Testis (tissue), 3 donors: Measurements from ENCODE around the gene RALB. TPM values are rescaled to one million over a fixed set of nuclear protein-coding genes. Genes with fewer than 3 reads are reported as not detected.
A peak's percentile ranks its signal among the peaks of the same experiment; 100 is the strongest.

Experiments
- DNase-seq: peaks from one replicate; pipeline ENCODE4 v3.0.0-alpha.2; 2019
- H3K27ac ChIP-seq, 2 donors: fragments of 200-600 bp; sonication (generic); one replicate each; pipeline ENCODE4 v1.5.1; 2019
- H3K27me3 ChIP-seq: fragments of 200-600 bp; sonication (generic); one replicate; pipeline ENCODE4 v1.5.1; 2019
- H3K36me3 ChIP-seq: fragments of 200-600 bp; sonication (generic); one replicate; pipeline ENCODE4 v1.5.1; 2017; ENCODE audit warnings: low read depth; ENCODE audit errors: missing control alignments
- H3K4me1 ChIP-seq: fragments of 200-600 bp; sonication (generic); one replicate; pipeline ENCODE4 v1.5.1; 2019
- H3K4me3 ChIP-seq, 2 donors: fragments of 200-600 bp; sonication (generic); one replicate each; pipeline ENCODE4 v1.5.1; 2017 to 2019
- H3K9me3 ChIP-seq: fragments of 200-600 bp; sonication (generic); one replicate; pipeline ENCODE4 v1.5.1; 2017
- CTCF ChIP-seq, 3 experiments: fragments of 450-650 bp in 2 of 3; fragments of 200-600 bp in 1 of 3; sonication (generic) in 1 of 3; IDR thresholded peaks; one replicate each; pipeline ENCODE4 v1.5.1; 2016 to 2019; ENCODE audit warnings: antibody characterized with exemption in 3 of 3, mild to moderate bottlenecking in 2 of 3, moderate library complexity in 1 of 3
- POLR2A ChIP-seq: fragments of 450-650 bp; IDR thresholded peaks from one replicate; pipeline ENCODE4 v1.6.1; 2017; ENCODE audit warnings: antibody characterized with exemption, mild to moderate bottlenecking, moderate library complexity
- WGBS, 2 donors: methylation state at CpG; one replicate each; pipeline ENCODE4 v1.1.5; 2018; 5-methylcytosine and 5-hydroxymethylcytosine counted together
- intact Hi-C: fragments of 100-400 bp; cut with DNase I; formaldehyde crosslinking; loops from one replicate; pipeline ENCODE4 v1.15.1; 2023; ENCODE audit warnings: low total_unique reads
- polyA plus RNA-seq: library from polyadenylated mRNA; stranded (reverse); fragments of 350-450 nt; fragmentation: Illumina TruSeq; extraction: RNeasy Lipid Tissue Mini Kit (QIAGEN cat#74804); gene quantifications from one replicate; pipeline ENCODE4 v1.2.3, GENCODE V29; 2014; ENCODE audit warnings: low read depth, low replicate concordance; ENCODE audit not compliant: insufficient read depth
- total RNA-seq, 2 donors: library from RNA; depleted of rRNA; stranded (reverse); fragments of >200 nt; gene quantifications; one replicate each; pipeline ENCODE4 v1.2.3, GENCODE V29; 2016

The RALB gene
- total and polyA plus RNA-seq, 3 donors from 2014 or later: 69.9 to 91.6 (median 88.7) TPM

- H3K36me3 ChIP-seq: no peaks in the 10 kb centered on the region
- TF ChIP-seq CTCF (IDR thresholded peaks at IDR 0.05): no peak
- no peak for TF ChIP-seq POLR2A
- H3K4me3 ChIP-seq: no peak overlapping the region
- H3K9me3 ChIP-seq: no peaks in the 10 kb centered on the region
- no peak overlapping the region for H3K27ac ChIP-seq
- 79 to 92% methylated on average over 7 of the region's 7 CpGs for WGBS, 2 donors
- no peak for DNase-seq
- peaks cover 26% of the 10 kb centered on the region for H3K4me1 ChIP-seq
- H3K27me3 ChIP-seq: no peaks in the 10 kb centered on the region
- intact Hi-C loops: no loop called here
These were observed 69.7 kb downstream of the RALB start for GRCh38 chr2:120322329-120322728.

- Histone ChIP-seq H3K4me3 (no peak overlapping the region), H3K36me3 (no peaks in the 10 kb centered on the region), H3K27ac (peak overlapping the region in 1 of 2 donors; percentile 59), H3K9me3 (no peaks in the 10 kb centered on the region), H3K27me3 (no peaks in the 10 kb centered on the region), H3K4me1 (peaks cover 26% of the 10 kb centered on the region)
- DNase-seq: peak; percentile 83
- TF ChIP-seq CTCF (IDR thresholded peaks at IDR 0.05) (no peak), POLR2A (no peak)
- WGBS, 2 donors: 45 to 52% methylated on average over 10 of the region's 10 CpGs
- intact Hi-C loops: no loop called here
These were observed 70.6 kb downstream of the RALB start for GRCh38 chr2:120323214-120323613.

GRCh38 chr2:120323807-120324399, 71.3 kb downstream of the RALB start:
- no peaks in the 10 kb centered on the region for H3K9me3 ChIP-seq
- intact Hi-C loops: no loop called here
- no peak overlapping the region for H3K27ac ChIP-seq
- no peaks in the 10 kb centered on the region for H3K27me3 ChIP-seq
- no peak for DNase-seq
- no peak for TF ChIP-seq POLR2A
- no peak for TF ChIP-seq CTCF (IDR thresholded peaks at IDR 0.05)
- H3K4me3 ChIP-seq: no peak overlapping the region
- WGBS, 2 donors: 71 to 72% methylated on average over 8 to 9 of the region's 10 CpGs
- H3K4me1 ChIP-seq: peaks cover 24% of the 10 kb centered on the region
- no peaks in the 10 kb centered on the region for H3K36me3 ChIP-seq

- Histone ChIP-seq H3K36me3 (no peaks in the 10 kb centered on the region), H3K4me3 (no peak overlapping the region), H3K27ac (no peak overlapping the region), H3K9me3 (no peaks in the 10 kb centered on the region), H3K27me3 (no peaks in the 10 kb centered on the region), H3K4me1 (peaks cover 19% of the 10 kb centered on the region)
- TF ChIP-seq CTCF (IDR thresholded peaks at IDR 0.05) (no peak), POLR2A (no peak)
- WGBS, 2 donors: 92 to 100% methylated on average over 1 to 7 of the region's 7 CpGs
- no peak for DNase-seq
- intact Hi-C loops: no loop called here
These were observed 72.3 kb downstream of the RALB start for GRCh38 chr2:120324933-120325332.

- intact Hi-C loops: no loop called here
- no peaks in the 10 kb centered on the region for H3K9me3 ChIP-seq
- H3K27me3 ChIP-seq: no peaks in the 10 kb centered on the region
- peaks cover 19% of the 10 kb centered on the region for H3K4me1 ChIP-seq
- H3K4me3 ChIP-seq: no peak overlapping the region
- 91 to 96% methylated on average over 9 of the region's 9 CpGs for WGBS, 2 donors
- DNase-seq: no peak
- no peaks in the 10 kb centered on the region for H3K36me3 ChIP-seq
- H3K27ac ChIP-seq: no peak overlapping the region
- TF ChIP-seq POLR2A: no peak
- no peak for TF ChIP-seq CTCF (IDR thresholded peaks at IDR 0.05)
These were observed 73.4 kb downstream of the RALB start for GRCh38 chr2:120326066-120326465.
